WI38 (cell line): ENCODE results near the gene CTIF.

ENCODE experiments used
- H3K4me3 ChIP-seq: 2 replicates; pipeline ENCODE4 v1.5.1; 2011; ENCODE audit warnings: low read depth, mild to moderate bottlenecking, control low read depth, low read length
- TF ChIP-seq, protein P1 (sequence below): IDR thresholded peaks from 2 replicates; pipeline ENCODE4 v1.5.1; 2012; ENCODE audit warnings: low read depth, mild to moderate bottlenecking, control low read depth, low read length

Gene CTIF

DNA sequence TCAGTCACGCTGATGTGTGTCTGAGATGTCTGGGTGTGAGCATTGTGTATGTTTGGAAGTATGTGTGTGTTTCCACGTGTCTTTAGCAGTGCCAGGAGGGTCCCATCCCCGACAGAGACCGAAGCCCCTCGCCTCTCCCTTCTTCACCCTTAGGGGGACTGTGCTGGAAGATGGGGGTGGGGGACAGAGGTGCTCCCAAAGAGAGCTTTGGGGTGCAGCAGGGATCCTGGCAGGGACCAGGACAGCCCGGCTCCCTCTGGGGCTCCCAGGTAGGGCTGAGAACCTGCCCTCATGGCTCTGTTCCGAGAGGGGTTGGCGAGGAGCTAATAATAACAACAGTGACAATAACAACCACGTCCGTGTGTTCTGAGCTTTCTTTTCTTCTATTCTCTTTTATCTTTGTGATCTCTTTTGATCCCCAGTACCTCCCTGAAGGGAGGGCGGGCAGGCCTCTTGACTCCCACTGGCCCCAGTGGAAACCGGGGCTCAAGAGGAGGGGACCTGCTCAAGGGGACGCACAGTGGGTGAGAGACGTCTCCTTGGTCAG lies 354.3 kb downstream of the CTIF start:
- no peak overlapping the region for H3K4me3 ChIP-seq
- TF ChIP-seq, protein P1, sequence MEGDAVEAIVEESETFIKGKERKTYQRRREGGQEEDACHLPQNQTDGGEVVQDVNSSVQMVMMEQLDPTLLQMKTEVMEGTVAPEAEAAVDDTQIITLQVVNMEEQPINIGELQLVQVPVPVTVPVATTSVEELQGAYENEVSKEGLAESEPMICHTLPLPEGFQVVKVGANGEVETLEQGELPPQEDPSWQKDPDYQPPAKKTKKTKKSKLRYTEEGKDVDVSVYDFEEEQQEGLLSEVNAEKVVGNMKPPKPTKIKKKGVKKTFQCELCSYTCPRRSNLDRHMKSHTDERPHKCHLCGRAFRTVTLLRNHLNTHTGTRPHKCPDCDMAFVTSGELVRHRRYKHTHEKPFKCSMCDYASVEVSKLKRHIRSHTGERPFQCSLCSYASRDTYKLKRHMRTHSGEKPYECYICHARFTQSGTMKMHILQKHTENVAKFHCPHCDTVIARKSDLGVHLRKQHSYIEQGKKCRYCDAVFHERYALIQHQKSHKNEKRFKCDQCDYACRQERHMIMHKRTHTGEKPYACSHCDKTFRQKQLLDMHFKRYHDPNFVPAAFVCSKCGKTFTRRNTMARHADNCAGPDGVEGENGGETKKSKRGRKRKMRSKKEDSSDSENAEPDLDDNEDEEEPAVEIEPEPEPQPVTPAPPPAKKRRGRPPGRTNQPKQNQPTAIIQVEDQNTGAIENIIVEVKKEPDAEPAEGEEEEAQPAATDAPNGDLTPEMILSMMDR = no peak

DNA sequence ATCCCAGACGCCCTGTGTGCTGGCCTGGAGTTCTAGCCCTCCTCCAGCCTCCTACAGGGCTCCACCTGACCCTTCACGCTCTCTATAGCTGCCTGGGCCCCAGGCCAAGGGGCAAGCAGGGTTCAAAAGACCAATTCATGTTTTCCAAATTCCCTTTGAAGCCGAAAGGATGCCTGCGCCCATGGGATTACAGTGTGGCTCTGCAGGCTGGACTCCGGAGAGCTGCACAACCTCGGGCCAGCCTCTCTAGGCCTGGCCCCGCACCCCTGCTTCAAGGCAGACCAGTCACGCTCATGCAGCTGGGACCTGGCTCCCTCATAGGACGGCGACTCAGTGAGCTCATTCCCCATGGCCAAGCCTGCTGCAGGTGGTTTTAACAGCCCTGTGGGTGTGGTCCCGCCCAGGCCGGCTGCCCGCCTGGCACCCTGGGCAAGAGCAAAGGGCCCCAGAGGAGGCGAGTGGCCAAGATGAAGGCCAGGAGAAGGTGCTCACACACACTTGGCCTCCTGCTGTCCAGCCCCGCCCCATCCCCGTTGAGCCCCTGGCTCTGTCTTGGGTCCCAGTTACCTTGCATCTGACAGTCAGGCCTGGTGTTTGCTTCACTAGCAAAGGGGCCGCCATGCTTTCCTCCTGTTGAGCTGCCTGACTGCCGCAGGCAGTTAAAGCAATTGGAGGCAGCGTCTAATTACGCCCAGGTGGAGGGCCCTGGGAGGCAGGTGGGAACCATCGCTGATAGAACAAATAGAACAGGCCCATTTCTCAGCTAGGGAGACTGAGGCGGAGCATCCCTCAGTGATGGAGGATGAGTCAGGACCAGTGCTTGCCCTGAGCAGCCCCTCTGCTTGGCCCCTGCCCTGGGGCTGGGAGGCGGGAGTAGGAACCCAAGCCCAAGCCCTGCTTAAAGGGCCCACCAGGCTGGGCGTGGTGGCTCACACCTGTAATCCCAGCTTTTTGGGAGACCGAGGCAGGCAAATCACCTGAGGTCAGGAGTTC lies 355.1 kb downstream of the CTIF start:
- TF ChIP-seq, protein P1 = no peak
- no peak overlapping the region for H3K4me3 ChIP-seq

DNA sequence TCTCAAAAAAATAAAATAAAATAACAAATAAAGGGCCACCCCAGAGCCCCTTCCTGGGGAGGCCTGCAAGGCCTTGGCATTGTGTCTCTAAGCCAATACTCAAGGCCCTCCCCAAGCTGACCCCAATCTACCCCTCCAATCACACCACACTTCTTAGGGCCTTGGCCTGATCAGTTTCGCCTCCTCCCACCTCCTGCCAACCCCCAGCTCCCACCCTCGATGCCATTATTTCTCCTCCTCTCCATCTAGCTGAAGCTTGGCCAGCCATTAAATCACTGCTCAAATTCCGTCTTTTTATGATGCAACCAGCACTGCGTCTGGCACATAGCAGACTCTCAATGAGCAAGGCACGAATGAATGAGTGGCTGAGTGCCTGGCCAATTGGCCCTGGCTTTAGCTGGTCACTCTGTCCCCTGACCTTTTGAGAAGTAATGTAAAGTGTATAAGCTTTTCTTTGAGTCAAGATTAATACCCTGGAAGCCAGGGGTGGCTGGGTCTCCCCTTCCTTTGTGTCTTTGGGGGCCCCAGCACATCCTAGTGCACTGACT lies 356.0 kb downstream of the CTIF start:
- no peak overlapping the region for H3K4me3 ChIP-seq
- TF ChIP-seq, protein P1 = no peak

DNA sequence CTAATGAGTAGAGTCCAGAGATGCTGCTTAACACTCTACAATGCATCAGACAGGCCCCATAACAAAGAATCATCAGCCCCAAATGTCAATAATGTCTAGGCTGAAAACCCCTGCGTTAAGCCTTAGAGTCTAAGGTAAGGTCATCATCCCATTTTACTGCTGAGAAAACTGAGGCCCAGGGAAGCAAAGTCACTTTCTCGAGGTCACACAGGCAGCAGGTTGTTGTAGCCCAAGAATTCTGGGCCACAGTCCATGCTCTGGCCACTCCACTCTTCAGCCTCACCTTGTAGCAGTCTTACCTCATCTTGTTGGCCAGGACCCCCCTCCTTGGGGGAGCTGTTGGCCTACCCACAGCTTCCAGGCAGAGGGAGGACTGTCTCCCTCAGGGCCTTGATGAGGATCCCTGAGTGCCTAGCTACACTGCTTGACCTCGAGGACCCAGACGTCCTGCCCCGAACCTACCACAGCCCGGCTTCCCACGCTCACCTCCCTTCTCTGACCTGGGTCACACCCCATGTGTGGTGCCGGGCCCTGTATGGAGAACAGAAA lies 357.6 kb downstream of the CTIF start:
- TF ChIP-seq, protein P1 = no peak
- H3K4me3 ChIP-seq = no peak overlapping the region

DNA sequence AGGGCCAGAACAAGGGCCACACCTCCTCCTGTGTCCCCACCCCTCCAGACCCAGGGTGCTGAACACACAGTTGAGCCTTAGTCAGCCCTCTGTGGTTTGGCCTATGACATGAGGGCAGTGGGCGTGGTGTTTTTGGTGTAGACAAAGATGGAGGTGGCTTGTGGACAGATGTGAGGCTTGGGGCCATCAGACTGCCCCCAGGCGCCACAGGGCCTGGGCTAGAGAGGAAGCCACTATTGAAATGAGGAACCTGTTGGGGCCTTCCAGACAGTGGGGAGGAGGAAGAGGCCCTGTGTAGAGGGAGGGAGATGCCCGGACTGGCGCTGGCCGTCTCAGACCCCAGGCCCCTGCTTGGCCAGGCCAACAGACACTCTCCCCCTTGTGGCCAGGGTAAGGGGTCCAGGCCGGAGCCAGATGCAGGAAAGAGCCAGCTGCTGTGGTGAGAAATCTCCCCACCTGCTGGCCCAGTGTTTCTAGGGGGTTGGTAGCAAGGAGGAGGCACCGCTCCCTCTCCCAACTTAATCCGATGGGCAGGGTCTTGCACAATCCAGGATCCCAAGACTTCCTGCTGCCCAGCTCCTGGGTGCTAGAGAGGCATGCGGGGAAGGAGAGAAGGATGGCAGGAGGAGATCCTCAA lies 358.2 kb downstream of the CTIF start:
- no peak overlapping the region for H3K4me3 ChIP-seq
- TF ChIP-seq, protein P1 = no peak

DNA sequence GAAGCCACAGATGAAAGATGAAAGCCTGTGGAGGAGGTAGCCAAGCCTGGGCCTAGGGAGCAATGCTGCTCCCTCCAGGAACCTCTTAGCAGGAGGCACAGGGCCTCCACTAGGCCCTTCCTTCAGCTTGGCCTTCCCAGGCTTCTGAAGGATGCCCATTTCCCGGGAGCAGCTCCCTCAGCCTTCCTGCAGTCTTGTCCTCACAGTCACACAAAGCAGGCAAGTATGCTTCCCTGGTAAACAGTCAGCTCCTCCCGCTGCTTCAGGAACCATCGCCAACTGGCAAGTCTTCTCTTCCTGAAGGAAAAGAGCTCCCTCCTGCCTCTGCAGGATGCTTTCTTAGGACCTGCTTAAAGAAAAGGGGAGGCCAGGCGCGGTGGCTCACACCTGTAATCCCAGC lies 358.7 kb downstream of the CTIF start:
- TF ChIP-seq, protein P1 = no peak
- no peak overlapping the region for H3K4me3 ChIP-seq
